Fibroblast of lung (primary cell): ENCODE measurements around the gene SLC22A23.

ENCODE experiments used
- EZH2 ChIP-seq: IDR thresholded peaks from 2 replicates; pipeline ENCODE4 v1.5.1; 2012; ENCODE audit warnings: low read length, control low read depth, mild to moderate bottlenecking; ENCODE audit errors: missing control alignments
- TF ChIP-seq, protein P1 (sequence below), 2 donors: IDR thresholded peaks in 1 of 2; conservative IDR thresholded peaks in 1 of 2; 1 replicate in 1 of 2; 2 replicates in 1 of 2; pipeline ENCODE4 v1.5.1; 2011 to 2012; ENCODE audit warnings: low read length in 2 of 2, control low read depth in 1 of 2, inconsistent platforms in 1 of 2, low read depth in 1 of 2, mild to moderate bottlenecking in 1 of 2

DNA sequence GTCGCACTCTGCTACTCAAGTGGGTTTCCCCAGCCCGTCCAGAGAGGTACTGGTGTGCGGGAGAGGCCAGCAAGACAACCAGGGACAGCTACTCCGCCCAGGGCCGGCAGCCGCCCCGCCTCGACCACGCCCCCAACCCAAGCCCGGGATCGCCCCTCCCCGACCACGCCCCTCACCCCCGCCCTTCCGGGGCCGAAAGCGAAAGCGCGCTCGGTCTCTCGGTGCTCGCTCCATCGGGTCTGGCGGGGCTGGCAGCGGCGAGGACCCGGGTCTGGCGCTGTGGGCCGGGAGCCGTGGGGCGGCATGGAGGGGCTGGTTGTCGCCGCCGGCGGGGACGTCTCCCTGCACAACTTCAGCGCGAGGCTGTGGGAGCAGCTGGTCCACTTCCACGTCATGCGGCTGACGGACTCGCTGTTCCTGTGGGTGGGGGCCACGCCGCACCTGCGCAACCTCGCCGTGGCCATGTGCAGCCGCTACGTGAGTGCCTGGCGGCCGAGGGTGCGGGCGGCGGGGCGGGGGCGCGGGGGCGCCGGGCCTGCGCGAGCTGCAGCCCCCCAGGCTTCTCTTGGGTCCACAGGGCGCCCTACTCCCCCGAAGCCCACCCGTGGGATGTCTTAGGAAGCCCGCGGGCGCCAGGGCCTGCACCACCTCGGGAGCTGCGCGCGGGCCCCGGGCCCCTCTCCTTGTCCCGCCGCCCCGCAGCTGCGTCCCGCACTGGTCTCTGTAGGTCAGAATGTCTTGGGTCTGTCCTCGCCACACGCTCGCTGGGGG lies 197.9 kb downstream of the SLC22A23 start, which contains the start of gene PSMG4:
- TF ChIP-seq, protein P1, sequence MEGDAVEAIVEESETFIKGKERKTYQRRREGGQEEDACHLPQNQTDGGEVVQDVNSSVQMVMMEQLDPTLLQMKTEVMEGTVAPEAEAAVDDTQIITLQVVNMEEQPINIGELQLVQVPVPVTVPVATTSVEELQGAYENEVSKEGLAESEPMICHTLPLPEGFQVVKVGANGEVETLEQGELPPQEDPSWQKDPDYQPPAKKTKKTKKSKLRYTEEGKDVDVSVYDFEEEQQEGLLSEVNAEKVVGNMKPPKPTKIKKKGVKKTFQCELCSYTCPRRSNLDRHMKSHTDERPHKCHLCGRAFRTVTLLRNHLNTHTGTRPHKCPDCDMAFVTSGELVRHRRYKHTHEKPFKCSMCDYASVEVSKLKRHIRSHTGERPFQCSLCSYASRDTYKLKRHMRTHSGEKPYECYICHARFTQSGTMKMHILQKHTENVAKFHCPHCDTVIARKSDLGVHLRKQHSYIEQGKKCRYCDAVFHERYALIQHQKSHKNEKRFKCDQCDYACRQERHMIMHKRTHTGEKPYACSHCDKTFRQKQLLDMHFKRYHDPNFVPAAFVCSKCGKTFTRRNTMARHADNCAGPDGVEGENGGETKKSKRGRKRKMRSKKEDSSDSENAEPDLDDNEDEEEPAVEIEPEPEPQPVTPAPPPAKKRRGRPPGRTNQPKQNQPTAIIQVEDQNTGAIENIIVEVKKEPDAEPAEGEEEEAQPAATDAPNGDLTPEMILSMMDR (conservative IDR thresholded peaks at IDR 0.05 in 1 of 2, IDR thresholded peaks at IDR 0.05 in 1 of 2; ENCODE audit: low read depth in 1 of 2, low read length in 2 of 2), result no peak
- no peak for TF ChIP-seq EZH2
